Central memory CD8-positive, alpha-beta T cell (primary cell): Measurements from ENCODE around the gene SCD5.

ENCODE experiments used
- ATAC-seq: fragments of 150-1000 bp; cut with Tn5 transposase; replicated peaks from 2 replicates; pipeline ENCODE4 v1.10.0; 2022; ENCODE audit warnings: mild to moderate bottlenecking, moderate FRiP score, moderate number of reproducible peaks; ENCODE audit not compliant: poor library complexity, severe bottlenecking; ENCODE audit errors: extremely low read depth
- DNase-seq, 2 donors: peaks; one replicate each; pipeline ENCODE4 v3.0.0; 2021; ENCODE audit warnings: low spot score in 2 of 2
- H3K27ac Mint-ChIP-seq: one replicate; pipeline ENCODE4 v1.8.0; 2022; ENCODE audit warnings: low read depth, mild to moderate bottlenecking, moderate library complexity, mixed read lengths
- H3K27me3 Mint-ChIP-seq: one replicate; pipeline ENCODE4 v1.8.0; 2022; ENCODE audit warnings: mixed read lengths
- H3K36me3 Mint-ChIP-seq: one replicate; pipeline ENCODE4 v1.8.0; 2022; ENCODE audit warnings: mild to moderate bottlenecking, moderate library complexity, mixed read lengths; ENCODE audit not compliant: insufficient read depth
- H3K4me1 Mint-ChIP-seq: one replicate; pipeline ENCODE4 v1.8.0; 2022; ENCODE audit warnings: mixed read lengths
- H3K4me3 Mint-ChIP-seq: one replicate; pipeline ENCODE4 v1.8.0; 2022; ENCODE audit warnings: mild to moderate bottlenecking, moderate library complexity, mixed read lengths
- H3K9me3 Mint-ChIP-seq: one replicate; pipeline ENCODE4 v1.8.0; 2022; ENCODE audit warnings: mixed read lengths

Gene SCD5

GRCh38 chr4:82588771-82589270, 209.8 kb downstream of the SCD5 start:
- no peaks in the 10 kb centered on the region for H3K36me3 Mint-ChIP-seq
- no peak overlapping the region for H3K4me3 Mint-ChIP-seq
- H3K9me3 Mint-ChIP-seq: no peaks in the 10 kb centered on the region
- no peaks in the 10 kb centered on the region for H3K4me1 Mint-ChIP-seq
- ATAC-seq: no peak
- H3K27me3 Mint-ChIP-seq: peaks cover 38% of the 10 kb centered on the region
- no peak overlapping the region for H3K27ac Mint-ChIP-seq
- DNase-seq: no peak

- peaks cover 30% of the 10 kb centered on the region for H3K27me3 Mint-ChIP-seq
- H3K9me3 Mint-ChIP-seq: no peaks in the 10 kb centered on the region
- no peak overlapping the region for H3K27ac Mint-ChIP-seq
- no peaks in the 10 kb centered on the region for H3K36me3 Mint-ChIP-seq
- H3K4me1 Mint-ChIP-seq: no peaks in the 10 kb centered on the region
- DNase-seq: no peak
- no peak for ATAC-seq
- H3K4me3 Mint-ChIP-seq: no peak overlapping the region
Observed at GRCh38 chr4:82587826-82588540, 210.6 kb downstream of the SCD5 start.

GRCh38 chr4:82585690-82586435, 212.7 kb downstream of the SCD5 start:
- H3K4me1 Mint-ChIP-seq: no peaks in the 10 kb centered on the region
- peaks cover 9% of the 10 kb centered on the region for H3K27me3 Mint-ChIP-seq
- no peaks in the 10 kb centered on the region for H3K36me3 Mint-ChIP-seq
- no peaks in the 10 kb centered on the region for H3K9me3 Mint-ChIP-seq
- DNase-seq (no peak), ATAC-seq (no peak)
- no peak overlapping the region for H3K4me3 Mint-ChIP-seq
- no peak overlapping the region for H3K27ac Mint-ChIP-seq

- Mint-ChIP-seq H3K27me3 (peaks cover 9% of the 10 kb centered on the region), H3K9me3 (no peaks in the 10 kb centered on the region), H3K4me3 (no peak overlapping the region), H3K27ac (no peak overlapping the region), H3K36me3 (no peaks in the 10 kb centered on the region), H3K4me1 (no peaks in the 10 kb centered on the region)
- ATAC-seq (no peak), DNase-seq (no peak)
Observed at GRCh38 chr4:82584931-82585330, 213.7 kb downstream of the SCD5 start.

GRCh38 chr4:82583897-82584587, 214.6 kb downstream of the SCD5 start:
- no peaks in the 10 kb centered on the region for H3K4me1 Mint-ChIP-seq
- peaks cover 9% of the 10 kb centered on the region for H3K27me3 Mint-ChIP-seq
- ATAC-seq: no peak
- H3K27ac Mint-ChIP-seq: no peak overlapping the region
- H3K36me3 Mint-ChIP-seq: no peaks in the 10 kb centered on the region
- no peak for DNase-seq
- no peaks in the 10 kb centered on the region for H3K9me3 Mint-ChIP-seq
- H3K4me3 Mint-ChIP-seq: no peak overlapping the region

GRCh38 chr4:82579932-82580331, 218.7 kb downstream of the SCD5 start:
- Mint-ChIP-seq H3K4me1 (no peaks in the 10 kb centered on the region), H3K4me3 (no peak overlapping the region), H3K27ac (no peak overlapping the region), H3K9me3 (no peaks in the 10 kb centered on the region), H3K36me3 (no peaks in the 10 kb centered on the region), H3K27me3 (no peaks in the 10 kb centered on the region)
- ATAC-seq (no peak), DNase-seq (no peak)
